ENCODE data around the gene GALNT14. TPM values are rescaled to one million over a fixed set of nuclear protein-coding genes. Genes with fewer than 3 reads are reported as not detected.

GALNT14 gene
- total and polyA plus RNA-seq, 2 donors, result 1.3 to 2.1 TPM

GRCh38 chr2:31082002-31082401, 56.2 kb downstream of the GALNT14 start:
- no peak overlapping the region for H3K4me3 ChIP-seq (ENCODE audit: low read length in 2 of 2)
- no peak for DNase-seq (ENCODE audit: low read depth in 6 of 9, low spot score in 9 of 9)
- 98% methylated on average over 2 of the region's 2 CpGs for WGBS

GRCh38 chr2:31081492-31081891, 56.7 kb downstream of the GALNT14 start:
- no peaks in the 10 kb centered on the region for H3K9me3 ChIP-seq (ENCODE audit: control insufficient read depth in 2 of 2, insufficient read depth in 1 of 2, low read length in 1 of 2)
- WGBS, result 93% methylated on average over 2 of the region's 2 CpGs
- no peak overlapping the region for H3K4me3 ChIP-seq (ENCODE audit: low read length in 2 of 2)
- DNase-seq (ENCODE audit: low read depth in 6 of 9, low spot score in 9 of 9), result no peak
- H3K36me3 ChIP-seq (ENCODE audit: control insufficient read depth in 2 of 2, insufficient read depth in 2 of 2, low read length in 1 of 2), result no peaks in the 10 kb centered on the region
- no peak overlapping the region for H3K27ac ChIP-seq (ENCODE audit: low read depth in 1 of 2, low read length in 1 of 2)
- H3K4me1 ChIP-seq (ENCODE audit: control insufficient read depth in 2 of 2, insufficient read depth in 2 of 2, low read length in 2 of 2), result no peaks in the 10 kb centered on the region
- no peaks in the 10 kb centered on the region for H3K27me3 ChIP-seq (ENCODE audit: control insufficient read depth in 2 of 2, insufficient read depth in 1 of 2, low read length in 1 of 2)

More at GRCh38 chr2:31082002-31082401, 56.2 kb downstream of the GALNT14 start:
- H3K4me1 ChIP-seq (ENCODE audit: control insufficient read depth in 2 of 2, insufficient read depth in 2 of 2, low read length in 2 of 2), result no peaks in the 10 kb centered on the region
- H3K27me3 ChIP-seq (ENCODE audit: control insufficient read depth in 2 of 2, insufficient read depth in 1 of 2, low read length in 1 of 2), result no peaks in the 10 kb centered on the region
- H3K9me3 ChIP-seq (ENCODE audit: control insufficient read depth in 2 of 2, insufficient read depth in 1 of 2, low read length in 1 of 2), result no peaks in the 10 kb centered on the region
- no peak overlapping the region for H3K27ac ChIP-seq (ENCODE audit: low read depth in 1 of 2, low read length in 1 of 2)
- H3K36me3 ChIP-seq (ENCODE audit: control insufficient read depth in 2 of 2, insufficient read depth in 2 of 2, low read length in 1 of 2), result no peaks in the 10 kb centered on the region

- Histone ChIP-seq H3K36me3 (ENCODE audit: control insufficient read depth in 2 of 2, insufficient read depth in 2 of 2, low read length in 1 of 2) (no peaks in the 10 kb centered on the region), H3K27ac (ENCODE audit: low read depth in 1 of 2, low read length in 1 of 2) (no peak overlapping the region), H3K9me3 (ENCODE audit: control insufficient read depth in 2 of 2, insufficient read depth in 1 of 2, low read length in 1 of 2) (no peaks in the 10 kb centered on the region), H3K27me3 (ENCODE audit: control insufficient read depth in 2 of 2, insufficient read depth in 1 of 2, low read length in 1 of 2) (no peaks in the 10 kb centered on the region), H3K4me3 (ENCODE audit: low read length in 2 of 2) (no peak overlapping the region), H3K4me1 (ENCODE audit: control insufficient read depth in 2 of 2, insufficient read depth in 2 of 2, low read length in 2 of 2) (no peaks in the 10 kb centered on the region)
- DNase-seq (ENCODE audit: low read depth in 6 of 9, low spot score in 9 of 9), result no peak
- WGBS, result 95% methylated on average over 1 of the region's 1 CpG
These were observed 57.9 kb downstream of the GALNT14 start for GRCh38 chr2:31080361-31080760.

- Histone ChIP-seq H3K27ac (ENCODE audit: low read depth in 1 of 2, low read length in 1 of 2) (no peak overlapping the region), H3K9me3 (ENCODE audit: control insufficient read depth in 2 of 2, insufficient read depth in 1 of 2, low read length in 1 of 2) (no peaks in the 10 kb centered on the region), H3K27me3 (ENCODE audit: control insufficient read depth in 2 of 2, insufficient read depth in 1 of 2, low read length in 1 of 2) (no peaks in the 10 kb centered on the region), H3K36me3 (ENCODE audit: control insufficient read depth in 2 of 2, insufficient read depth in 2 of 2, low read length in 1 of 2) (no peaks in the 10 kb centered on the region), H3K4me3 (ENCODE audit: low read length in 2 of 2) (no peak overlapping the region), H3K4me1 (ENCODE audit: control insufficient read depth in 2 of 2, insufficient read depth in 2 of 2, low read length in 2 of 2) (no peaks in the 10 kb centered on the region)
- 94% methylated on average over 5 of the region's 5 CpGs for WGBS
- DNase-seq (ENCODE audit: low read depth in 6 of 9, low spot score in 9 of 9), result no peak
These were observed 58.6 kb downstream of the GALNT14 start for GRCh38 chr2:31079665-31080064.

GRCh38 chr2:31078579-31079105, 59.6 kb downstream of the GALNT14 start:
- no peaks in the 10 kb centered on the region for H3K4me1 ChIP-seq (ENCODE audit: control insufficient read depth in 2 of 2, insufficient read depth in 2 of 2, low read length in 2 of 2)
- H3K9me3 ChIP-seq (ENCODE audit: control insufficient read depth in 2 of 2, insufficient read depth in 1 of 2, low read length in 1 of 2), result no peaks in the 10 kb centered on the region
- H3K27me3 ChIP-seq (ENCODE audit: control insufficient read depth in 2 of 2, insufficient read depth in 1 of 2, low read length in 1 of 2), result no peaks in the 10 kb centered on the region
- H3K4me3 ChIP-seq (ENCODE audit: low read length in 2 of 2), result no peak overlapping the region
- 75% methylated on average over 6 of the region's 6 CpGs for WGBS
- no peaks in the 10 kb centered on the region for H3K36me3 ChIP-seq (ENCODE audit: control insufficient read depth in 2 of 2, insufficient read depth in 2 of 2, low read length in 1 of 2)
- DNase-seq (ENCODE audit: low read depth in 6 of 9, low spot score in 9 of 9), result no peak
- H3K27ac ChIP-seq (ENCODE audit: low read depth in 1 of 2, low read length in 1 of 2), result no peak overlapping the region

GRCh38 chr2:31078011-31078410, 60.2 kb downstream of the GALNT14 start:
- H3K4me3 ChIP-seq (ENCODE audit: low read length in 2 of 2), result no peak overlapping the region
- no peak overlapping the region for H3K27ac ChIP-seq (ENCODE audit: low read depth in 1 of 2, low read length in 1 of 2)
- H3K36me3 ChIP-seq (ENCODE audit: control insufficient read depth in 2 of 2, insufficient read depth in 2 of 2, low read length in 1 of 2), result no peaks in the 10 kb centered on the region
- no peaks in the 10 kb centered on the region for H3K9me3 ChIP-seq (ENCODE audit: control insufficient read depth in 2 of 2, insufficient read depth in 1 of 2, low read length in 1 of 2)
- no peaks in the 10 kb centered on the region for H3K4me1 ChIP-seq (ENCODE audit: control insufficient read depth in 2 of 2, insufficient read depth in 2 of 2, low read length in 2 of 2)
- DNase-seq (ENCODE audit: low read depth in 6 of 9, low spot score in 9 of 9), result no peak
- H3K27me3 ChIP-seq (ENCODE audit: control insufficient read depth in 2 of 2, insufficient read depth in 1 of 2, low read length in 1 of 2), result no peaks in the 10 kb centered on the region
- 95% methylated on average over 4 of the region's 4 CpGs for WGBS

- H3K9me3 ChIP-seq (ENCODE audit: control insufficient read depth in 2 of 2, insufficient read depth in 1 of 2, low read length in 1 of 2), result no peaks in the 10 kb centered on the region
- H3K4me3 ChIP-seq (ENCODE audit: low read length in 2 of 2), result no peak overlapping the region
- no peak for DNase-seq (ENCODE audit: low read depth in 6 of 9, low spot score in 9 of 9)
- no peaks in the 10 kb centered on the region for H3K27me3 ChIP-seq (ENCODE audit: control insufficient read depth in 2 of 2, insufficient read depth in 1 of 2, low read length in 1 of 2)
- WGBS, result 93% methylated on average over 6 of the region's 6 CpGs
- H3K4me1 ChIP-seq (ENCODE audit: control insufficient read depth in 2 of 2, insufficient read depth in 2 of 2, low read length in 2 of 2), result no peaks in the 10 kb centered on the region
- H3K36me3 ChIP-seq (ENCODE audit: control insufficient read depth in 2 of 2, insufficient read depth in 2 of 2, low read length in 1 of 2), result no peaks in the 10 kb centered on the region
- H3K27ac ChIP-seq (ENCODE audit: low read depth in 1 of 2, low read length in 1 of 2), result no peak overlapping the region
These were observed 62.2 kb downstream of the GALNT14 start for GRCh38 chr2:31075941-31076590.

GRCh38 chr2:31075431-31075830, 62.8 kb downstream of the GALNT14 start:
- H3K4me3 ChIP-seq (ENCODE audit: low read length in 2 of 2), result no peak overlapping the region
- H3K9me3 ChIP-seq (ENCODE audit: control insufficient read depth in 2 of 2, insufficient read depth in 1 of 2, low read length in 1 of 2), result no peaks in the 10 kb centered on the region
- H3K27ac ChIP-seq (ENCODE audit: low read depth in 1 of 2, low read length in 1 of 2), result no peak overlapping the region
- H3K27me3 ChIP-seq (ENCODE audit: control insufficient read depth in 2 of 2, insufficient read depth in 1 of 2, low read length in 1 of 2), result no peaks in the 10 kb centered on the region
- H3K36me3 ChIP-seq (ENCODE audit: control insufficient read depth in 2 of 2, insufficient read depth in 2 of 2, low read length in 1 of 2), result no peaks in the 10 kb centered on the region
- no peak for DNase-seq (ENCODE audit: low read depth in 6 of 9, low spot score in 9 of 9)
- no peaks in the 10 kb centered on the region for H3K4me1 ChIP-seq (ENCODE audit: control insufficient read depth in 2 of 2, insufficient read depth in 2 of 2, low read length in 2 of 2)
- WGBS, result 93% methylated on average over 7 of the region's 7 CpGs

- Histone ChIP-seq H3K27me3 (ENCODE audit: control insufficient read depth in 2 of 2, insufficient read depth in 1 of 2, low read length in 1 of 2) (no peaks in the 10 kb centered on the region), H3K4me3 (ENCODE audit: low read length in 2 of 2) (no peak overlapping the region), H3K9me3 (ENCODE audit: control insufficient read depth in 2 of 2, insufficient read depth in 1 of 2, low read length in 1 of 2) (no peaks in the 10 kb centered on the region), H3K36me3 (ENCODE audit: control insufficient read depth in 2 of 2, insufficient read depth in 2 of 2, low read length in 1 of 2) (no peaks in the 10 kb centered on the region), H3K27ac (ENCODE audit: low read depth in 1 of 2, low read length in 1 of 2) (no peak overlapping the region), H3K4me1 (ENCODE audit: control insufficient read depth in 2 of 2, insufficient read depth in 2 of 2, low read length in 2 of 2) (no peaks in the 10 kb centered on the region)
- DNase-seq (ENCODE audit: low read depth in 6 of 9, low spot score in 9 of 9), result no peak
- WGBS, result 88% methylated on average over 6 of the region's 6 CpGs
These were observed 66.5 kb downstream of the GALNT14 start for GRCh38 chr2:31071741-31072140.
